Measurements from ENCODE around the gene OSBPL3. TPM values are rescaled to one million over a fixed set of nuclear protein-coding genes. Genes with fewer than 3 reads are reported as not detected.

The OSBPL3 gene
- total RNA-seq, 1 experiment from 2014 or later = 45.1 TPM

GRCh38 chr7:24864214-24864817, 115.7 kb downstream of the OSBPL3 start:
- Histone ChIP-seq H3K9me3 (no peaks in the 10 kb centered on the region), H3K36me3 (ENCODE audit: control insufficient read depth, insufficient read depth, low read length) (no peaks in the 10 kb centered on the region), H3K27me3 (replicated peaks; ENCODE audit: control insufficient read depth, insufficient read depth, low read length) (no peaks in the 10 kb centered on the region), H3K4me1 (0 out of 2 replicates have a peak, but pooled peaks cover 1% of the 10 kb centered on the region), H3K4me3 (ENCODE audit: low read depth, low read length) (no peak overlapping the region)
- intact Hi-C loops (cut with micrococcal nuclease; ENCODE audit: unreplicated experiment) = no loop called here
- ChIA-PET POLR2A (interaction anchor here (0.7 kb wide), 1 partner anchor 260 kb away, joined by 3 read pairs; the partner anchor contains the start of gene CYCS), CTCF (interaction anchor here (1.2 kb wide), 1 partner anchor 52 kb away, joined by 3 read pairs; no protein-coding TSS in a partner anchor)
- Mint-ChIP-seq H3K27ac (ENCODE audit: unreplicated experiment) (no peak overlapping the region), H3K27me3 (ENCODE audit: insufficient read depth, unreplicated experiment) (no peaks in the 10 kb centered on the region), H3K9me3 (ENCODE audit: unreplicated experiment) (no peaks in the 10 kb centered on the region), H3K4me1 (ENCODE audit: low read depth, unreplicated experiment) (peaks cover 6% of the 10 kb centered on the region), H3K4me3 (ENCODE audit: unreplicated experiment) (no peak overlapping the region), H3K36me3 (ENCODE audit: insufficient read depth, unreplicated experiment) (peaks cover 32% of the 10 kb centered on the region)
- no peak for TF ChIP-seq CTCF (IDR thresholded peaks at IDR 0.05; ENCODE audit: insufficient read depth in 1 of 2, low read depth in 1 of 2, low read length in 1 of 2, severe bottlenecking in 1 of 2, unreplicated experiment in 1 of 2)
- DNase-seq = no peak
- no TSS peak for BruUV-seq (replicated peaks)

- H3K9me3 Mint-ChIP-seq (ENCODE audit: unreplicated experiment) = no peaks in the 10 kb centered on the region
- Histone ChIP-seq H3K36me3 (ENCODE audit: control insufficient read depth, insufficient read depth, low read length) (no peaks in the 10 kb centered on the region), H3K27me3 (replicated peaks; ENCODE audit: control insufficient read depth, insufficient read depth, low read length) (no peaks in the 10 kb centered on the region), H3K9me3 (no peaks in the 10 kb centered on the region), H3K4me1 (0 out of 2 replicates have a peak, but pooled peaks cover 3% of the 10 kb centered on the region), H3K4me3 (ENCODE audit: low read depth, low read length) (no peak overlapping the region)
- intact Hi-C loops (cut with micrococcal nuclease; ENCODE audit: unreplicated experiment) = no loop called here
- CTCF ChIA-PET = interaction anchor here (1.2 kb wide), 1 partner anchor 51 kb away, joined by 3 read pairs; no protein-coding TSS in a partner anchor
- no peak overlapping the region for H3K27ac Mint-ChIP-seq (ENCODE audit: unreplicated experiment)
- no peaks in the 10 kb centered on the region for H3K27me3 Mint-ChIP-seq (ENCODE audit: insufficient read depth, unreplicated experiment)
- POLR2A ChIA-PET = no interaction called here
- H3K36me3 Mint-ChIP-seq (ENCODE audit: insufficient read depth, unreplicated experiment) = peaks cover 32% of the 10 kb centered on the region
- no peak overlapping the region for H3K4me3 Mint-ChIP-seq (ENCODE audit: unreplicated experiment)
- H3K4me1 Mint-ChIP-seq (ENCODE audit: low read depth, unreplicated experiment) = peaks cover 6% of the 10 kb centered on the region
- TF ChIP-seq CTCF (IDR thresholded peaks at IDR 0.05; ENCODE audit: insufficient read depth in 1 of 2, low read depth in 1 of 2, low read length in 1 of 2, severe bottlenecking in 1 of 2, unreplicated experiment in 1 of 2) = no peak
- BruUV-seq (replicated peaks) = no TSS peak
- DNase-seq = no peak
Measured at GRCh38 chr7:24863626-24864025, 116.4 kb downstream of the OSBPL3 start.

- BruUV-seq (replicated peaks) = no TSS peak
- H3K27me3 Mint-ChIP-seq (ENCODE audit: insufficient read depth, unreplicated experiment) = no peaks in the 10 kb centered on the region
- ChIA-PET CTCF (no interaction called here), POLR2A (no interaction called here)
- H3K4me3 Mint-ChIP-seq (ENCODE audit: unreplicated experiment) = no peak overlapping the region
- H3K27ac Mint-ChIP-seq (ENCODE audit: unreplicated experiment) = peak overlapping the region; percentile 11
- DNase-seq = no peak
- H3K9me3 ChIP-seq = no peaks in the 10 kb centered on the region
- H3K4me1 ChIP-seq = 0 out of 2 replicates have a peak, but pooled peaks cover 3% of the 10 kb centered on the region
- TF ChIP-seq CTCF (IDR thresholded peaks at IDR 0.05; ENCODE audit: insufficient read depth in 1 of 2, low read depth in 1 of 2, low read length in 1 of 2, severe bottlenecking in 1 of 2, unreplicated experiment in 1 of 2) = no peak
- H3K27me3 ChIP-seq (replicated peaks; ENCODE audit: control insufficient read depth, insufficient read depth, low read length) = no peaks in the 10 kb centered on the region
- no peaks in the 10 kb centered on the region for H3K36me3 ChIP-seq (ENCODE audit: control insufficient read depth, insufficient read depth, low read length)
- peaks cover 28% of the 10 kb centered on the region for H3K36me3 Mint-ChIP-seq (ENCODE audit: insufficient read depth, unreplicated experiment)
- no peak overlapping the region for H3K4me3 ChIP-seq (ENCODE audit: low read depth, low read length)
- no peaks in the 10 kb centered on the region for H3K9me3 Mint-ChIP-seq (ENCODE audit: unreplicated experiment)
- intact Hi-C loops (cut with micrococcal nuclease; ENCODE audit: unreplicated experiment) = no loop called here
- H3K4me1 Mint-ChIP-seq (ENCODE audit: low read depth, unreplicated experiment) = peaks cover 6% of the 10 kb centered on the region
Measured at GRCh38 chr7:24862461-24862860, 117.5 kb downstream of the OSBPL3 start.
